IgD-negative memory B cell (primary cell): Measurements from ENCODE around the gene SPECC1L. TPM values are rescaled to one million over a fixed set of nuclear protein-coding genes. Genes with fewer than 3 reads are reported as not detected.
A peak's percentile ranks its signal among the peaks of the same experiment; 100 is the strongest.

Experiments used
- H3K27ac Mint-ChIP-seq, 3 donors: one replicate each; pipeline ENCODE4 v1.8.0; 2020 to 2022; ENCODE audit warnings: mild to moderate bottlenecking in 3 of 3, mixed read lengths in 3 of 3, moderate library complexity in 1 of 3
- H3K27me3 Mint-ChIP-seq: one replicate; pipeline ENCODE4 v1.8.0; 2021; ENCODE audit warnings: mixed read lengths
- H3K36me3 Mint-ChIP-seq: one replicate; pipeline ENCODE4 v1.8.0; 2020; ENCODE audit warnings: mild to moderate bottlenecking, mixed read lengths
- H3K4me1 Mint-ChIP-seq, 3 donors: one replicate each; pipeline ENCODE4 v1.8.0; 2020 to 2022; ENCODE audit warnings: mixed read lengths in 3 of 3, mild to moderate bottlenecking in 1 of 3
- H3K4me3 Mint-ChIP-seq, 4 donors: one replicate each; pipeline ENCODE4 v1.8.0; 2020 to 2022; ENCODE audit warnings: mild to moderate bottlenecking in 4 of 4, mixed read lengths in 4 of 4, moderate library complexity in 3 of 4
- H3K9me3 Mint-ChIP-seq, 3 donors: one replicate each; pipeline ENCODE4 v1.8.0; 2020 to 2021; ENCODE audit warnings: mixed read lengths in 3 of 3, mild to moderate bottlenecking in 1 of 3
- polyA plus RNA-seq: library from polyadenylated mRNA; unstranded; fragments of 300-500 nt; fragmentation: Illumina TruSeq; gene quantifications from one replicate; pipeline ENCODE4 v1.2.3, GENCODE V29; 2021

SPECC1L gene
- polyA plus RNA-seq, 1 donor from 2014 or later, result 19.3 TPM

DNA sequence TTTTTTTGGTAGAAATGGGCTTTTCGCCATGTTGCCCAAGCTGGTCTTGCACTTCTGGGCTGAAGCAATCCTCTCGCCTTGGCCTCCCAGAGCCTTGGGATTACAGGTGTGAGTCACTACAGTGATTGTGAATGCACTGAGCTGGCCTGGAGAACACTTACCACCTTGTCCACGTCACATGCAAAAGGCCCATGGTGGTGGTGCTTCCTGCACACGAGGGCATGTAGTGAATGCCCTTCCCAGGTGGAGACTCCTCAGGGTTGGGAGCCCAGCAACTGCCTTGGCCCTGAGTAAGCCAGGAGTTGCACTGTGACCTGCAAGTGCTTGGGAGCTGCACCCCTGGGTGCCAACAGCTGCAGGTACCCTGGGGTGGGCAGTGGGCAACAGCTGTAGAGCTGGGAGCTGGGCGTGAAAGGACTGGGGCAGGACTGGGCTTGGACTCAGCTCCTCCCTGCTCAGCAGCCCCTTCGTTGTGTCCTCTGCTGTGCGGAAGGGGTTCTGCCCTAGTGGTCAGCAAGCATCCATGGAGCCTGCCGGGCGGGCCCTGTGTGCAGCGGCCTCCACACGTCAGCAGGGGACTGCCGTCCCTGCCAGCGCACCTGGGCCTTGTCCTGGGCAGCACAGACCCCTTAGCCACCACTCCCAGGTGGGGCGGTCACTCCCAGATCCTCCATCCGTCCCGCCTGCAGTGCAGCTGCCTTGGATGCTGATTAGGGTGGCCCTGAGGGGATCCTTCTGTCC lies 147.4 kb downstream of the SPECC1L start:
- H3K36me3 Mint-ChIP-seq, result peaks cover 2% of the 10 kb centered on the region
- H3K4me1 Mint-ChIP-seq, result peaks cover 4 to 10% (median 6%) of the 10 kb centered on the region in 3 donors
- peak overlapping the region in 1 of 3 donors; percentile 53 for H3K27ac Mint-ChIP-seq
- H3K9me3 Mint-ChIP-seq, result no peaks in the 10 kb centered on the region
- H3K27me3 Mint-ChIP-seq, result no peaks in the 10 kb centered on the region
- H3K4me3 Mint-ChIP-seq, result no peak overlapping the region

DNA sequence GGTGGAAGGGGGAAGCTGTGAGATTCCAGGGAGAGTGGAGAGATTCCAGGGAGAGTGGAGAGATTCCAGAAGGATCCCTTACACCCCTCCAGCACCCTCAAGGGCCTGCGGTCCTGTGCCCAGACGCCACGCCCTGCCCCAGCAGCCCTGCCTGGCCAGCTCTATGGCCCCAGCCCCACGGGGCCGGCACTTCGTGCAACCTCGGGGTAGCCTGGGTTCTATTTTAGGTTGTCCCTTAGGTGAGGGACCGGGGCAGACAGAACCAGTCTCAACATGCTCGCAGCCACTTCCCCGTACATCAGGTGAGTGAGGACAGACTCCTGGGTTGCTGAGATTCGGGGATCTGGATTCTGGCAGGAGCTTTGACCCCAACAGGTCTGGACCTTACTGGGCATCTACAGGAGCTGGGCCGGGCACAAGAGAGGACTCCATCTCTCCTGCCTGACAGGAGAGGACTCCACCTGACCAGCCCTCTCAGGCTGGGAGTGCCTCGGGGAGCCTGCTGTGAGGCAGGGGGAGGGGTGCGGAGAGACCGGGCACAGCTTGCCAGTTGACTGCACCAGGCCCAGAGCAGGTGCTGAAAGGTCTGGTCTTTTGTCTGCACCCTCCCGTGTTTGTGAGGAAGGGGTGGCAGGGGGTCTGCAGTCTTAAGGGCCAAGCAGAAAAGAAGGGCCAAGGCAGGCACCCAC lies 148.3 kb downstream of the SPECC1L start:
- Mint-ChIP-seq H3K4me3 (no peak overlapping the region), H3K4me1 (peaks cover 4 to 10% (median 6%) of the 10 kb centered on the region in 3 donors), H3K9me3 (no peaks in the 10 kb centered on the region), H3K36me3 (peaks cover 2% of the 10 kb centered on the region), H3K27ac (peak overlapping the region in 2 of 3 donors; percentile 34 to 89), H3K27me3 (no peaks in the 10 kb centered on the region)

DNA sequence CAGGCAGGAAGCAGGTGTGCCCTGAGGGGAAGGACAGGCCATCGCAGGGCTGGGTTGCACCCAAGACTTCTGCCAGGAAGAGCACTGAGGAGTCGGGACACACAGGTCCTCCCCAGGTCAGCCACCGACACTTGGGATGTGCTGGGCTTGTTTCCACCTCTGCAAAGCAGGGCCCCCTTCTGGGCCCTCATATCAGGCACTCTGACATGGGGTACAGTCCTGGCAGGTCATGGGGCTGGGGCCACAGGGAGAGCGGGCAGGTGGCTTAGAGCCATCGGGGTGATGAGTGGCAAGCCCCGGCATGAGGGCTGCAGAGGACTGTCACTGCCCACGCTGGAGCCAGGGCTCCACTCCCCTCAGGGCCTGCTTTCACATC lies 148.8 kb downstream of the SPECC1L start:
- H3K27me3 Mint-ChIP-seq, result no peaks in the 10 kb centered on the region
- H3K4me3 Mint-ChIP-seq, result peak overlapping the region in 2 of 4 donors; percentile 9 to 17
- peaks cover 4 to 10% (median 6%) of the 10 kb centered on the region in 3 donors for H3K4me1 Mint-ChIP-seq
- peaks cover 2% of the 10 kb centered on the region for H3K36me3 Mint-ChIP-seq
- no peaks in the 10 kb centered on the region for H3K9me3 Mint-ChIP-seq
- peak overlapping the region in 2 of 3 donors; percentile 34 to 89 for H3K27ac Mint-ChIP-seq

DNA sequence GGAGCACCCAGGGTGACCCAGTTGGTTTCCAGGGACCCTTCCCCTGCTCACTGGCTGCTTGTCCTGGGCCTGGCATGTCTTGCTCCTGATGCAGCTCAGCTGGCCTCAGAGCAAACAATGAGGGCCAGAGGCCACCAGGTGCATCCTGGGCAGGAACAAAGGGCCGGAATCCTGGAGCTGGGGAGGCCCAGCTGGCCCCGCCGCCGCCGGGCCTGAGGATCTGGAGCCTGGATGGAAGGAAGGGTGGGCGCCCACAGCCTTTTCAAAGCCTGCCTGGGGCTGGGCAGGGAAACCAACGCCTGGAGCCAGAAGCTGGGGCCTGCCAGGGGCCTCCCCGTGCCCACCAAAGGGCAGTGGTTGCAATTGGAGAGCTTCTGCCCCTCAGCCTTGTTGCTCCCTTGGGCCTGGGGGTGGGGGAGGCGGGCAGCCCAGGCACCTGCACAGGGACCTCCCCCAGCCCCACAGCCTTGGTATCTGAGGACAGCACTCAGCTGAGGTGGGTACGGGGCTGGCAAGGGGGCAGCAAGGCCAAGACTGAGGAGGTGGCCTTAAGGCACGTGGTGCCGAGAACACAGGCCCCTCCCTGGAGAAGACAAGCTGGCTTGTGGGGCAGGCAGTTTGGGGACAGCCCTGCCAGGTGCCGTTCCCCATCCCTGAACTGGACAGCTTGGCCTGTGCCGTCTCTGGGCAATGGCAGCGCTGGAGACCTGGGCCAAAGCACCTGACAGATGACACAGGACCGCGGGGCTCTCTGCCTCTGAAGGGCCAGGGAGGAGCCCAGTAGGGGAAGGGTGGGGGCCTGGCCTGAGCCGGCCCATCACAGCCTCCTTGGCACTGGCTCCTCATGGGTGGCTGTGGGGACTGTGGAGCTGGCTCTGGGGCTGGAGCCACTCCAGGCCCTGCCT lies 149.7 kb downstream of the SPECC1L start:
- no peaks in the 10 kb centered on the region for H3K9me3 Mint-ChIP-seq
- H3K4me1 Mint-ChIP-seq, result peaks cover 5 to 11% (median 7%) of the 10 kb centered on the region in 3 donors
- H3K36me3 Mint-ChIP-seq, result peaks cover under 1% of the 10 kb centered on the region
- H3K27me3 Mint-ChIP-seq, result no peaks in the 10 kb centered on the region
- H3K4me3 Mint-ChIP-seq, result no peak overlapping the region
- H3K27ac Mint-ChIP-seq, result peak overlapping the region in 2 of 3 donors; percentile 34 to 89

DNA sequence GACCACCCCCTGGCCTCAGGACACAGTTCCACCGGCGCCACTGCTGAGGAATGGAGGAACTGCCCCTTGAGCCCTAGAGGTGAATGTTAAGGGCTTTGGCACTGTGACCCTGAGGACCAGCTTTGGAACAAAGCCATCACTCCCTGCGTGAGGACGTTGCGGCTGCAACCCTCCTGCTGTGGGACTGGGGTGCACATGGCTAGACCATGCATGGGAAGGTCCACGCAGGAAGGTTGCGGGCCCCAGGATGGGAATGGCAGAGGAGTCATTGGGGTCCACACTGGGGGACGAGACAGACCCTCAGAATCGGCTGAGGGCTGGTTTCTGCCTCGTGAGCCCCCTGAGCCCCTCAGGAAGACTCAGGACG lies 150.3 kb downstream of the SPECC1L start:
- H3K4me1 Mint-ChIP-seq, result peaks cover 11 to 17% (median 12%) of the 10 kb centered on the region in 3 donors
- H3K9me3 Mint-ChIP-seq, result no peaks in the 10 kb centered on the region
- H3K36me3 Mint-ChIP-seq, result no peaks in the 10 kb centered on the region
- peak overlapping the region in 1 of 3 donors; percentile 97 for H3K27ac Mint-ChIP-seq
- peak overlapping the region in 2 of 4 donors; percentile 12 to 89 for H3K4me3 Mint-ChIP-seq
- no peaks in the 10 kb centered on the region for H3K27me3 Mint-ChIP-seq

DNA sequence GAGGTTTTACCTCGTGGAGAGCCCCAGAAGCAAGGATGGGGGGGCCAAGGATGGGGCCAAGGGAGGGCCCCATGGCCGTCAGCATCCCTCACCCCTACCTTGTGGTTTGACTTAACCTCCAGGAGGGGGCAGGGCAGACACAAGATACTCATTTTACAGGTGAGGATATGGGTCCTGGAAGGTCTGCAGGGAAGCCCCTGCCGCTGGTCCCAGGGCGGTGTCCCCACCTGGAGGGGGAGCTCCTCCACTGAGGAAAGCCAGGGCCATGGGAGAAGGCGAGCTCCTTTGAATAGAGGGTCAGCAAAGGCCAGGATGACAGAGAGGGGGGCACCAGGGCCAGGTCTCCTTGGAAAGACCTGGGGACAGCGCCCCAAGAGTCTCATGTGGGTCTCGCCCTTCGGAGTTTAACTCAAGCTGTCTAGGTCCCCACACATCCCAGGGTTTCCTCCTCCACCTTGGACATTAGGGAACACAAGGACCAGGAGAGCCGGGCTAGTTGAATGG lies 150.8 kb downstream of the SPECC1L start:
- H3K36me3 Mint-ChIP-seq, result no peaks in the 10 kb centered on the region
- peak overlapping the region in 3 of 4 donors; percentile 64 to 89 (median 73) for H3K4me3 Mint-ChIP-seq
- peaks cover 16 to 21% (median 16%) of the 10 kb centered on the region in 3 donors for H3K4me1 Mint-ChIP-seq
- H3K27me3 Mint-ChIP-seq, result no peaks in the 10 kb centered on the region
- peak overlapping the region in 1 of 3 donors; percentile 97 for H3K27ac Mint-ChIP-seq
- no peaks in the 10 kb centered on the region for H3K9me3 Mint-ChIP-seq

DNA sequence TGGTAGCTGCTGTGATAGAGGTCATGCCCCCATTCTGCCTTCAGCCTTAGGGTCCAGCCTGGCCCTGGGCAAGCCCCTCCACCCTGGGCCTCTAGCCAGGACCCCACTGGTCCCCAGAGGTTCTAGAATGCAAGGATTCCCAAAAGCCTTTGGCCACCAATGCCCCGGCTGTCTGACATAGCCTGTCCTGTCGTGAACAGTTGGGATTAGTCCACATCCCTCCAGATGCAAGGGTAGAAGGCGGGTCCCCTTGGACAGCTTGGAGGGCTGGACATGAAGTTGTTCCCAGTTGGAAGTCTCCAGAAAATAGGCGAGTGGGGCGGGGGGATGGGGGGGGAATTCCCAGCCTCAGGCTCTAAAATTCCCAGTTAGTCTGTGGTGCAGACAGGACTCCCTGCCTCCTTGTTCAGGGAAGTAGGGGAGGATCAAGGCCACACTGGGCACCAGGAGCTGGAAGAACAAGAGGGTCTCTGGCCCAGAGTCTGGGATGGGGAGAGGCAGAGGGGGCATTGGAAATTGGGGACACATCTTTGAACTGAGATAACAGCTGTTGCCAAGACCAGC lies 151.6 kb downstream of the SPECC1L start:
- Mint-ChIP-seq H3K27ac (peak overlapping the region in 2 of 3 donors; percentile 88 to 97), H3K9me3 (no peaks in the 10 kb centered on the region), H3K36me3 (no peaks in the 10 kb centered on the region), H3K4me1 (peaks cover 17 to 27% (median 22%) of the 10 kb centered on the region in 3 donors), H3K4me3 (peak overlapping the region; percentile 71 to 86 (median 76)), H3K27me3 (no peaks in the 10 kb centered on the region)

DNA sequence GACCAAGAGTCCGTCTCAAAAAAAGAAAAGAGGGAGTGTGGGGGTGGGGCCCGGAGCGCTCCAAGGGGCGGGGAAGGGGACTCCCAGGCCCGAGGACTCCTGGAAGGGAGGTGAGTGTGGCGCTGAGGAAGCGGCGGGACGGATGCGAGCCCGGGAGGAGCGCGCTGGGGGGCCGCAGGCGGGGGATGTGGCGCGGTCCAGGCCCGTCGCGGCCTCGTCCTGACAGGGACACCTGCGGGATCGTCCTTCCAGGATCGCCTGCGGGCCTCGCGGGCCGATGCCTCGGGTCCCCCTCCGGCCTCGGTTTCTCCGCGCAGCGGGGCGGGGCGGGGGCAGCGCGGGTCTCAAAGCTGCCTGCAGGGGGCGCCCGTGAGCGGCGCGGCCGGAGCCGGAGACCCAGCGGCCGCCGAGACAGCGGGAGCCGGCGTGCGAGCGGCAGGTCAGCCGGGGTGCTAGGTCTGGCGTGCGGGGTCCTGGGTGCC lies 152.9 kb downstream of the SPECC1L start:
- peaks cover 1% of the 10 kb centered on the region for H3K27me3 Mint-ChIP-seq
- no peaks in the 10 kb centered on the region for H3K9me3 Mint-ChIP-seq
- H3K27ac Mint-ChIP-seq, result no peak overlapping the region
- H3K4me1 Mint-ChIP-seq, result peaks cover 29 to 39% (median 30%) of the 10 kb centered on the region in 3 donors
- H3K4me3 Mint-ChIP-seq, result peak overlapping the region in 3 of 4 donors; percentile 71 to 88 (median 86)
- no peaks in the 10 kb centered on the region for H3K36me3 Mint-ChIP-seq

DNA sequence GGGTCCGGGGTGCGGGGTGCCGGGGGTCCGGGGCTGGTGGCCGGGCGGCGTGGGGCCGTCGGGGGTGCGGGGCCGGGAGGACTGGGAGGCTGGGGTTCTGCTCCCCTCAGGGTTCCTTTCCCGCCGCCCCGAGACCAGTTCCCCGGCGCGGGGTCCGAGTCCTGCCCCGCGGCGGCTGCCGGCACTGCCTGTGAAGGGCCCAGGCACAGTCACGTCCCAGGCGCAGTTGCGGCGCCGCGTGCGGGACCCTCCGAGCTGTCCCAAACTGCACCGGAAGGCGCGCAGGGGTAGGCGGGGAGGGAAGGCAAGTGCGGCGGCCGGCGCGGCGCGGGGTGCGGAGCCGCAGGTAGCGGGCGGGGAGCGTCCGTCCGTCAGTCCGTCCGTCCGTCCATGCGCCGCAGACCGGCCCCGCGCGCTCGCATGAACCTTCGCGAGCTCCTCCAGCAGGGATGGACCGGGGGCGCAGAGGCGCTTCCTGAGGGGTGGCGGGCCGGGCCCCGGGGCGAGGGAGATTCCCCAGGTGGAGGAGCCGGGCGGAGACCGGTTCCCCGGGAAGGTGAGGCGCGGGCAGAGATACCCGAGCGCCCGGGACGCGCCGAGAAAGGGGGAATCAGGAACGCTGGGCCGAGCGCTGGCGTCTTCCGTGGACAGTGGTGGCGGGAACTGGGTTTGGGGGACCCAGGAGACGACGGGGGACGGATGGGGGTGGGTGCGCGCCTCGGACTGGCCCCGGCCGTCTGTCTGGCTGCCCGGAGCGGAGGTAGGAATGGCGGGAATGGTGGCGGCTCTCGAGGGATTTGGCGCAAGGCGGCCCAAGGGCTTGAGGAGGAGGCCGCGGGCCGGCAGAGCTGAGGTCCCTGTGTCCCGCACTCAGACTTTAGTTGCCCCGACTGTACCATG lies 153.6 kb downstream of the SPECC1L start:
- H3K4me1 Mint-ChIP-seq, result peaks cover 34 to 43% (median 37%) of the 10 kb centered on the region in 3 donors
- peak overlapping the region in 1 of 3 donors; percentile 96 for H3K27ac Mint-ChIP-seq
- H3K27me3 Mint-ChIP-seq, result peaks cover 1% of the 10 kb centered on the region
- no peaks in the 10 kb centered on the region for H3K9me3 Mint-ChIP-seq
- H3K4me3 Mint-ChIP-seq, result peak overlapping the region in 3 of 4 donors; percentile 73 to 91 (median 81)
- H3K36me3 Mint-ChIP-seq, result no peaks in the 10 kb centered on the region

DNA sequence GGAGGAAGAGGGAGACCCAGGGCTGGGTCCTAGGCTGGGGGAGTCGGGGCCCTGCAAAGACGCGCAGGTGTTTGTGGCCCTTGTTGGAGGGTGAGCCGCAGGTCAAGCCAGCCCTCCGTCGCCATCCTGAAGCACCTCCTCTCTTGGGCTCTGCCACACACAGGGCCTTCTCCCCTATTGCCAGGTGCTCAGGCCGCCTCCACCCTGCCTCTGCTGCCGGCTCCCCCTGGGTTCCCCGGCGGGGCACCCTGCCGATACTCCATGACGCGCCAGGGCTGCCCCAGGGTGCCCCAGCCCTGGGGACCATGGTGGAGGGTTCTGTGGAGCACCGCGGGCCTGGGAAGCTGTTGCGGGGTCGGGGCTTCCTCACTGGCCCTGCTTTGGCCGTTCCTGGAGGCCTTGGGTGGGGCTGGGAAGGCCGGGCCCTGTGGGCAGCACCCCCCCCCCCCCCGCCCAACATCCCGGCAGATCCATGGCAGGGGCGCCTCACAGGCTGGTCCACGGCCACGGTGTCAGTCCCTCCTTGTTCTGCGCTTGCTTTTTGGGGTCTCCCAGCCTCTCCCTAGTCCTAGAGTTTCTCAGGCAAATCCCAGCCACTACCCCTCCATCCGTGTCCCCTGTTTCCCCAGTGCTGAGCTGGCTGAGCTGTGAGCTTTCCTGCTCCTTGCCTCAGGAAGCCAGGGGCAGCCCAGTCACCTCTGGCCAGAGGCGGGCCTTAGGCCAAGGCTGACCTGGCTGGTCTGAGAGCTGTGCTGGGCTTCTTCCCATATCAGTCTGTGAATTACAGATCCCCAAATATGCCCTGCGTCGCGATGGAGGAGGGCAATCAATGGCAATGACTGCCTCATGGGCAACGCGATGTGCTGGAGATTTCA lies 154.5 kb downstream of the SPECC1L start:
- Mint-ChIP-seq H3K9me3 (no peaks in the 10 kb centered on the region), H3K4me1 (peaks cover 34 to 42% (median 41%) of the 10 kb centered on the region in 3 donors), H3K4me3 (peak overlapping the region; percentile 81 to 91 (median 88)), H3K27ac (peak overlapping the region; percentile 86 to 96 (median 94)), H3K36me3 (no peaks in the 10 kb centered on the region), H3K27me3 (peaks cover 1% of the 10 kb centered on the region)

DNA sequence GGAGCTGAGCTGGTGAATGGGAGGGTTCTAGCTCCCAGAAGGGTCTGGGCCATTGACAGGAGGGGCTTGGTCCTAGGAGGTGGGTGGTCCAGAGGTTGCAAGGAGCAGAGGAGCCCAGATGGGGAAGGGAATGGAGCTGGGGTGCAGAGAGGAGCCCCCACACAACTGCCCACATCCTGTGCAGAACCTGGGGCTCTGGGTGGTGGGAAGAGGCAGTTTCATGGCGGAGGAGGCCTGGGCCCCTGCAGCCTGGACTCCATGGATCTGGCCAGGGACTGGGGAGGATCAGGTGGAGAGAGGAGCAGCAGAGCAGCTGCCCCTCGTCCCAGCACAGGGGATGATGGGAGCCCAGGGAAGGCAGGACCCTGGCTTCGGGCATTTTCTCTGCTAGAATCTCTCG lies 155.8 kb downstream of the SPECC1L start:
- Mint-ChIP-seq H3K4me1 (peaks cover 34 to 48% (median 42%) of the 10 kb centered on the region in 3 donors), H3K9me3 (no peaks in the 10 kb centered on the region), H3K27ac (peak overlapping the region; percentile 96 to 100 (median 99)), H3K4me3 (peak overlapping the region; percentile 77 to 88 (median 80)), H3K27me3 (peaks cover 1% of the 10 kb centered on the region), H3K36me3 (no peaks in the 10 kb centered on the region)

DNA sequence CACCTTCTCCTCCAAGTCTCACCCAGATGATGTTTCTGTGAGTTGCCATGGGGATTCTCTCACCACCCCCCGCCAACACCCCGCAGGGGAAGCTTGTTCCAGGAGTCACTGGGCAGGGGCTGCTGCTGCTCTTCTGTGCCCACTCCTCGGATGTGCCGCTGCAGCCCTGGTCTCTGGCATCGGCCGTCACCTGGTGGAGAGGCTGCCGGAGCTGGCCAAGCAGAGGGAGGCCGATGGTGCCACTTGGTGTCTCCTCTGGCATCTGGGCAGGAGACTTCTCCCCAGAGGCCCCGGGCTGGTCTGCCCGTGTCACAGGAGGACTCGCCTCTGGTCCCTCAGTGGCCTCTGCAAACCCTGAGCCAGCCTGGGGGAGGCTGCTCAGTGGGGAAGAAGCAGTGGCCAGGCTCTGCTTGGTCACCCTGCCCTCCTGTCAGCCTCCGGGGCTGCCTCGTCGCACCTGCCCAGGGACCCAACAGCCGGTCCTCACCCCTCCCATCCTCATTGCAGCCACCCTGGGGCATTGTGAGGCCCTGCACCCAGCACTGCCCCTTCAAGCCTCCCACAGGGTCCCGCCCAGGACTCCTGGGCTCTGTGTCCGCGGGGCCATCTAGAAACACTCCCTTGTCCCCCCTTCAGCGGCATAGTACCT lies 156.3 kb downstream of the SPECC1L start:
- H3K27me3 Mint-ChIP-seq, result peaks cover 1% of the 10 kb centered on the region
- H3K36me3 Mint-ChIP-seq, result no peaks in the 10 kb centered on the region
- H3K4me3 Mint-ChIP-seq, result peak overlapping the region; percentile 77 to 88 (median 80)
- peaks cover 34 to 52% (median 46%) of the 10 kb centered on the region in 3 donors for H3K4me1 Mint-ChIP-seq
- H3K9me3 Mint-ChIP-seq, result no peaks in the 10 kb centered on the region
- H3K27ac Mint-ChIP-seq, result peak overlapping the region; percentile 96 to 100 (median 99)
